ENCODE measurements around the gene ZNF683. TPM values are rescaled to one million over a fixed set of nuclear protein-coding genes. Genes with fewer than 3 reads are reported as not detected.

Gene ZNF683
- total RNA-seq, 4 donors from 2014 or later = not detected

DNA sequence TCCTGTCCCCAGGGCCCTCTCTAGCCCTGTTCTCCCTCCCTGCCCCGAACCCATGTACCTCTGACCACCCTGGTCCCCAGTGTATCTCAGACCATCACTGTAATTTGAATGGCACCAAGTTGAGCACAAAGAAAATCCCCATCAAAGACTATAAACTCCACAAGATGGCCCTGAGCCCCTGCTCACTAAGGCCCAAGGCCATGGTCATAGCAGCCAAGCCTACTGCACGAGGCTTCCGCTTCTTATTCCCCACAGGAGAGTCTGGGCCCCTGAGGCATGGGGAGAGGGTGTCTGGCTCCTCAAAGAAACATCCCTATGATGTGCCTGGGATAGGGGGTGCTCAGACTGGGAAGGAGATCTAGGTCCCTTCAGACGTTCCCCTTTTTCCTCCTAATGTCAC, 4.5 kb downstream of the ZNF683 start:
- Histone ChIP-seq H3K27me3 (peaks cover 0 to 31% of the 10 kb centered on the region in 2 donors), H3K4me3 (no peak overlapping the region), H3K4me1 (no peaks in the 10 kb centered on the region), H3K27ac (no peak overlapping the region), H3K36me3 (no peaks in the 10 kb centered on the region), H3K9me3 (peaks cover 0 to 5% (median 0%) of the 10 kb centered on the region in 4 donors)
- WGBS, 2 donors = 61 to 65% methylated on average over 4 of the region's 4 CpGs
- no peak for DNase-seq (ENCODE audit: low spot score in 2 of 2)
- TF ChIP-seq EP300 (IDR thresholded peaks at IDR 0.05) = no peak
- TF ChIP-seq, protein P1, sequence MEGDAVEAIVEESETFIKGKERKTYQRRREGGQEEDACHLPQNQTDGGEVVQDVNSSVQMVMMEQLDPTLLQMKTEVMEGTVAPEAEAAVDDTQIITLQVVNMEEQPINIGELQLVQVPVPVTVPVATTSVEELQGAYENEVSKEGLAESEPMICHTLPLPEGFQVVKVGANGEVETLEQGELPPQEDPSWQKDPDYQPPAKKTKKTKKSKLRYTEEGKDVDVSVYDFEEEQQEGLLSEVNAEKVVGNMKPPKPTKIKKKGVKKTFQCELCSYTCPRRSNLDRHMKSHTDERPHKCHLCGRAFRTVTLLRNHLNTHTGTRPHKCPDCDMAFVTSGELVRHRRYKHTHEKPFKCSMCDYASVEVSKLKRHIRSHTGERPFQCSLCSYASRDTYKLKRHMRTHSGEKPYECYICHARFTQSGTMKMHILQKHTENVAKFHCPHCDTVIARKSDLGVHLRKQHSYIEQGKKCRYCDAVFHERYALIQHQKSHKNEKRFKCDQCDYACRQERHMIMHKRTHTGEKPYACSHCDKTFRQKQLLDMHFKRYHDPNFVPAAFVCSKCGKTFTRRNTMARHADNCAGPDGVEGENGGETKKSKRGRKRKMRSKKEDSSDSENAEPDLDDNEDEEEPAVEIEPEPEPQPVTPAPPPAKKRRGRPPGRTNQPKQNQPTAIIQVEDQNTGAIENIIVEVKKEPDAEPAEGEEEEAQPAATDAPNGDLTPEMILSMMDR (IDR thresholded peaks at IDR 0.05) = no peak
- TF ChIP-seq POLR2A (IDR thresholded peaks at IDR 0.05) = no peak

DNA sequence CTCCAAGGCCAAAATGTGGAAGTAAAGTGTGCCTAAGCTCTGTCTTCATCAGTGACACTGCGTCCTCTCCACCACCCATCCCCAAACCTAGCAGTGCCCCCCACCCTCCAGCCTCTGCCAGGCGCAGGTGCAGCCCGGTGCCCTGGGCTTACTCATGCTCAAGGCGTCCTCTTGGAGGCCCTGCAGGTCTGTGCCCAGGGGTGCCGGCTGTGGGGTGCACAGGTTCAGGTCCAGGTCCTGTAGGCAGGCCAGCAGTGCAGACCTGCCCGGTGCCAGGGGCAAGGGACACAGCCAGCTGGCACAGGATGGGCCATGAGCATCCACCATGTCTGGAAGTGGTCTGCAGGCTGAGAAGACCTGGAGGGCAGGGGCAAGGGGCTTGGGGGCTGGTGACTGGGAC, 5.1 kb downstream of the ZNF683 start:
- no peaks in the 10 kb centered on the region for H3K36me3 ChIP-seq
- no peak overlapping the region for H3K27ac ChIP-seq
- 84 to 90% methylated on average over 3 to 5 of the region's 6 CpGs for WGBS, 2 donors
- TF ChIP-seq EP300 (IDR thresholded peaks at IDR 0.05) = no peak
- TF ChIP-seq, protein P1 (IDR thresholded peaks at IDR 0.05) = no peak
- TF ChIP-seq POLR2A (IDR thresholded peaks at IDR 0.05) = no peak
- H3K9me3 ChIP-seq = peaks cover 0 to 5% (median 0%) of the 10 kb centered on the region in 4 donors
- DNase-seq (ENCODE audit: low spot score in 2 of 2) = no peak
- H3K27me3 ChIP-seq = peaks cover 0 to 34% of the 10 kb centered on the region in 2 donors
- H3K4me1 ChIP-seq = no peaks in the 10 kb centered on the region
- no peak overlapping the region for H3K4me3 ChIP-seq

DNA sequence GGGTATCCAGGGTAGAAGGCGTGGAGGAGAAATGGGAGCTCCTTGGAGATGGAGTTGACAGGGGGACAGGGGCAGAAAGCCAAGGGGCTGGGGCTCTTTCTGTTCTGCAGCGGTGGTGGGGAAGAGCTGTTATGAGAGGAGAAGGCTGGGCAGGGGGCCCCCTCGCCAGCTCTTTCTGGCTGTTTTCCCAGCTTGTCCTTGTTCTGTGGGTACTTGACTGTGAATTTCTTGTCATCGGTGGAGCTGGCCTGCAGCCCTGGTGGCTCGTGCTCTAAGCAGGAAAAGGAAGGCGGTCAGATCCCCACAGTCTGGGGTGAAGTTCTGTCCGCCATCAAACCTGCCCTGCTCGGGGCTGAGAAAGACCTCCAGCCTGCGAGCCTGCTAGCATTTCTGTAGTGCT, 7.6 kb downstream of the ZNF683 start:
- 45 to 58% methylated on average over 9 of the region's 9 CpGs for WGBS, 2 donors
- no peak for TF ChIP-seq EP300 (IDR thresholded peaks at IDR 0.05)
- no peak for TF ChIP-seq POLR2A (IDR thresholded peaks at IDR 0.05)
- TF ChIP-seq, protein P1 (IDR thresholded peaks at IDR 0.05) = no peak

DNA sequence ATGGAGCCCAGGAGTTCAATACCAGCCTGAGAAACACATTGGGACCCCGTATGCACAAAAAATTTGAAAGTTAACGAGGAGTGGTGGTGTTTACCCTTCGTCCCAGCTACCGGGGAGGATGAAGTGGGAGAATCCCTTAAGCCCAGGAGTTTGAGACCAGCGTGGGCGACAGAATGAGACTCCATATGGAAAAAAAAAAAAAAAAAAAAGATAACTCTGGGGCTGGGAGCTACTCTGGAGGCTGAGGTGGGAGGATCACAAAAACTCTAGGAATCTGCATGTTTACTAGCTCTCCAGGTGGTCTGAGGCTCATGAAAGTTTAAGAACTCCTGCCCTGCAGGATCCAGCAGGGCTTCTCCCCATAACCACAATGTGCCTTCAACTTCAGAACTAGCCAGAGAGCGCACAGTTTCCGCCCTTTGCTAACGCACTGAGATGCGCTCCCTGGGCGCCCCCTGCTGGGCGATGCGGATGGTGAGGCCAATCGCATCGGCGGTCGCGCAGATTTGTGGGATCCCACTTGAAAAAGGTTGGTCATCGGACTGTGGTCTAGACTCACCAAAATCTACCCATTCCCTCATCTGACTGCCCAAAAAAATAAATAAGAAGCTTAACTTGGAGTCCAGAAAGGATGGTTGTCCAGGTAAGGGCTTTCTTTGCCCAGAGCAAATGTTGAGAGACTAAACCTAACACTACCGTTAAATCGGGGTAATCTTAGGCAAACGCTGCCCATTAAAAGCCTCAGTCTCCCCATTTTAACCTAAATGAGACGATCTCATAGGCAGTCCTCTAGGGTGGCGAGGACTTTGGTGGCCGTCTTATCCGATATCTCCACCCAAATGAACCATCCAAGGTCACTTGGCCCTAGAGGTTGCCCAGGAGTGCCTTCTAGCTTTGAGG, 8.8 kb downstream of the ZNF683 start:
- H3K27me3 ChIP-seq = peaks cover 2 to 68% of the 10 kb centered on the region in 2 donors

More for the DNA sequence above, 7.6 kb downstream of the ZNF683 start:
- no peak overlapping the region for H3K27ac ChIP-seq
- no peaks in the 10 kb centered on the region for H3K36me3 ChIP-seq
- H3K27me3 ChIP-seq = peaks cover 2 to 56% of the 10 kb centered on the region in 2 donors
- H3K9me3 ChIP-seq = no peaks in the 10 kb centered on the region
- DNase-seq (ENCODE audit: low spot score in 2 of 2) = no peak
- peaks cover 0 to 11% (median 3%) of the 10 kb centered on the region in 4 donors for H3K4me1 ChIP-seq
- no peak overlapping the region for H3K4me3 ChIP-seq

More for the DNA sequence above, 8.8 kb downstream of the ZNF683 start:
- peaks cover 0 to 14% (median 5%) of the 10 kb centered on the region in 4 donors for H3K4me1 ChIP-seq
- H3K36me3 ChIP-seq = no peaks in the 10 kb centered on the region
- TF ChIP-seq EP300 (IDR thresholded peaks at IDR 0.05) = no peak
- TF ChIP-seq, protein P1 (IDR thresholded peaks at IDR 0.05) = peak; percentile 64 to 85 (median 78)
- H3K4me3 ChIP-seq = no peak overlapping the region
- H3K9me3 ChIP-seq = no peaks in the 10 kb centered on the region
- H3K27ac ChIP-seq = no peak overlapping the region
- peak; percentile 64 to 76 for DNase-seq (ENCODE audit: low spot score in 2 of 2)
- WGBS, 2 donors = 31 to 38% methylated on average over 26 of the region's 26 CpGs

Measured in tibial nerve (tissue), 4 donors.